GM12878 (cell line): ENCODE data around the gene SPATA3. TPM values are rescaled to one million over a fixed set of nuclear protein-coding genes. Genes with fewer than 3 reads are reported as not detected.

ENCODE experiments used
- ATAC-seq: fragments of 200-7000 bp; cut with Tn5 transposase; 3 replicates; pipeline ENCODE4 v1.9.1; 2020; ENCODE audit warnings: mild to moderate bottlenecking, moderate library complexity
- Bru-seq: library from RNA; stranded (reverse); fragments of 400-500 nt; gene quantifications from one replicate; lab custom pipeline; 2021; lab: Mats Ljungman, UMichigan
- BruChase-seq, 2 experiments: library from RNA; stranded (reverse); fragments of 400-500 nt; gene quantifications; one replicate each; lab custom pipeline; 2021; lab: Mats Ljungman, UMichigan
- BruUV-seq: library from RNA; stranded (reverse); fragments of 400-500 nt; replicated peaks from 2 replicates; lab custom pipeline; 2021; lab: Mats Ljungman, UMichigan
- CTCF ChIA-PET: fragments of 300-600 bp; sonication (Branson Sonifier 250); formaldehyde crosslinking; extraction: SDS; loops from one replicate; lab custom pipeline; 2021; ENCODE audit warnings: inconsistent platforms; lab: Yijun Ruan, JAX
- POLR2A ChIA-PET: fragments of 350-600 bp; formaldehyde crosslinking; extraction: SDS; loops from one replicate; lab custom pipeline; 2021; ENCODE audit warnings: inconsistent platforms; lab: Charles Lee
- RAD21 ChIA-PET: fragments of 300-600 bp; sonication (Branson Sonifier 250); formaldehyde crosslinking; loops from one replicate; lab custom pipeline; 2023; ENCODE audit warnings: antibody characterized with exemption; ENCODE audit not compliant: unreplicated experiment; lab: Charles Lee
- SMC1A ChIA-PET: fragments of 300-600 bp; sonication (Branson Sonifier 250); formaldehyde crosslinking; loops from one replicate; lab custom pipeline; 2023; ENCODE audit not compliant: unreplicated experiment, uncharacterized antibody; lab: Charles Lee
- DNase-seq: peaks from one replicate; pipeline ENCODE4 v3.0.0-alpha.2; 2011; ENCODE audit warnings: low read depth, low spot score
- FAIRE-seq: peaks from 3 replicates; lab custom pipeline; 2011; peaks lifted over from hg19 to GRCh38; lab: Jason Lieb, UNC
- H2AFZ ChIP-seq: 2 replicates; pipeline ENCODE4 v1.6.0; 2011; ENCODE audit warnings: low read depth, low read length, control low read depth; ENCODE audit not compliant: control insufficient read depth
- H3K27ac ChIP-seq: 2 replicates; pipeline ENCODE4 v1.5.1; 2011; ENCODE audit warnings: control low read depth; ENCODE audit not compliant: control insufficient read depth, insufficient read depth
- H3K27me3 ChIP-seq, 2 experiments: replicated peaks in 1 of 2; 2 replicates each; pipeline versions ENCODE4 v1.6.0 to v1.6.1; 2011; ENCODE audit warnings: low read length in 1 of 2; ENCODE audit not compliant: control insufficient read depth in 2 of 2, insufficient read depth in 2 of 2
- H3K36me3 ChIP-seq, 2 experiments: 2 replicates each; pipeline ENCODE4 v1.5.1; 2011; ENCODE audit warnings: low read length in 1 of 2; ENCODE audit not compliant: control insufficient read depth in 2 of 2, insufficient read depth in 2 of 2
- H3K4me1 ChIP-seq: 2 replicates; pipeline ENCODE4 v1.6.1; 2011; ENCODE audit warnings: mild to moderate bottlenecking, low read length, moderate library complexity, mixed read lengths; ENCODE audit not compliant: control insufficient read depth, insufficient read depth
- H3K4me2 ChIP-seq: 2 replicates; pipeline ENCODE4 v1.6.0; 2011; ENCODE audit warnings: control low read depth; ENCODE audit not compliant: control insufficient read depth, insufficient read depth
- H3K4me3 ChIP-seq: fragments of 200-600 bp; sonication (generic); 2 replicates; pipeline ENCODE4 v1.5.1; 2016
- H3K79me2 ChIP-seq: 2 replicates; pipeline ENCODE4 v1.6.0; 2011; ENCODE audit warnings: low read length; ENCODE audit not compliant: control insufficient read depth, insufficient read depth
- H3K9ac ChIP-seq: 2 replicates; pipeline ENCODE4 v1.8.0; 2011; ENCODE audit warnings: low read length, control low read depth, mixed read lengths; ENCODE audit not compliant: control insufficient read depth, insufficient read depth
- H3K9me3 ChIP-seq: replicated peaks from 3 replicates; pipeline ENCODE4 v1.5.1; 2011; ENCODE audit warnings: mild to moderate bottlenecking, low read length; ENCODE audit not compliant: control insufficient read depth, insufficient read depth
- H4K20me1 ChIP-seq: 2 replicates; pipeline ENCODE4 v1.6.0; 2011; ENCODE audit not compliant: control insufficient read depth, insufficient read depth
- WGBS: methylation state at CpG from one replicate; pipeline ENCODE4 v1.1.6; 2016; ENCODE audit warnings: low lambda C conversion rate; ENCODE audit not compliant: insufficient replicate concordance, insufficient coverage; ENCODE audit errors: missing lambda C conversion rate; 5-methylcytosine and 5-hydroxymethylcytosine counted together
- in situ Hi-C: fragments of 300-500 bp; cut with MboI; formaldehyde crosslinking; loops from 9 replicates; pipeline ENCODE4 v1.14.3; 2018; ENCODE audit warnings: mixed read lengths
- intact Hi-C: fragments of 100-400 bp; cut with micrococcal nuclease; formaldehyde crosslinking; loops from one replicate; pipeline ENCODE4 v1.14.2; 2022; ENCODE audit not compliant: unreplicated experiment
- long read RNA-seq, 2 experiments: library from polyadenylated mRNA; unstranded; transcript quantifications; one replicate each; pipeline ENCODE4 v2.0.0, GENCODE V29; 2019 to 2020
- polyA minus RNA-seq, 3 experiments: library from RNA; depleted of rRNA, polyadenylated mRNA; stranded (reverse); fragments of >200 nt; gene quantifications; 2 replicates each; pipeline ENCODE4 v1.2.3, GENCODE V29; 2011
- polyA plus RNA-seq, 11 experiments: library from polyadenylated mRNA; depleted of rRNA in 4 of 11; unstranded in 6 of 11; stranded (reverse) in 5 of 11; fragments of >200 nt; fragmentation: Nextera tagmentation in 4 of 11; fragmentation: Illumina TruSeq in 1 of 11; extraction: Ambion mirVana in 4 of 11; extraction: Trizol in 1 of 11; gene quantifications; 1 replicate in 1 of 11; 2 replicates in 10 of 11; pipeline versions ENCODE4 v1.2.1 to v1.2.3, GENCODE V29; 2011 to 2016; ENCODE audit warnings: inconsistent platforms in 2 of 11, missing spikeins in 2 of 11, low read depth in 1 of 11
- total RNA-seq, 4 experiments: library from RNA; depleted of rRNA in 3 of 4; stranded (reverse); fragments of >200 nt in 3 of 4; fragmentation: Illumina TruSeq in 1 of 4; extraction: Trizol in 1 of 4; gene quantifications; 2 replicates each; pipeline versions ENCODE4 v1.2.1 to v1.2.3, GENCODE V29; 2013 to 2021
- TF ChIP-seq, protein P1 (sequence below): IDR thresholded peaks from 2 replicates; pipeline ENCODE4 v1.6.1; 2011; ENCODE audit warnings: mild to moderate bottlenecking, low read depth, low read length, moderate library complexity; ENCODE audit not compliant: insufficient replicate concordance
- TF ChIP-seq, protein P2 (sequence below): IDR thresholded peaks from 2 replicates; pipeline ENCODE4 v1.6.1; 2011; ENCODE audit warnings: low read depth, mild to moderate bottlenecking, low read length, moderate library complexity, borderline replicate concordance; ENCODE audit errors: extremely low read depth

Gene SPATA3
- total RNA-seq (2013; cell fraction: nucleolus; rRNA removed) = 0.71 TPM in 1 of 2 replicates, not detected in the other
- total RNA-seq (2014; rRNA removed) (not detected in 2 replicates), total RNA-seq (2014; rRNA removed; fragmentation: Illumina TruSeq; extraction: Trizol) (not detected in 2 replicates), total RNA-seq (2021) (0.19 TPM in 1 of 2 replicates, not detected in the other), polyA plus RNA-seq (2011; rRNA removed) (not detected in 2 replicates), polyA plus RNA-seq (2014; fragmentation: Illumina TruSeq; extraction: Trizol) (not detected in 2 replicates), polyA plus RNA-seq (2014; fragmentation: Nextera tagmentation; extraction: Ambion mirVana) (not detected), polyA plus RNA-seq (2014; rRNA removed) (0.22 TPM in 1 of 2 replicates, not detected in the other), polyA plus RNA-seq (2016; fragmentation: Nextera tagmentation; extraction: Ambion mirVana) (not detected), polyA minus RNA-seq (2011; rRNA and poly(A)+ RNA removed) (not detected in 2 replicates), Bru-seq, nascent RNA (percentile 27 among the genes with signal in this experiment), BruChase-seq, experiment 1, labeled RNA remaining after a 6-hour chase (percentile 32 among the genes with signal in this experiment), BruChase-seq, experiment 2, labeled RNA remaining after a 2-hour chase (percentile 23 among the genes with signal in this experiment)
- not detected for polyA plus RNA-seq (2011; ENCODE audit: low read depth)
- polyA plus RNA-seq (2011; cell fraction: cytosol; rRNA removed) = not detected in 2 replicates
- not detected in 2 replicates for polyA plus RNA-seq (2011; cell fraction: nucleus; rRNA removed)
- polyA plus RNA-seq (2012) = not detected in 2 replicates
- not detected in 2 replicates for polyA minus RNA-seq (2011; cell fraction: cytosol; rRNA and poly(A)+ RNA removed)
- not detected in 2 replicates for polyA minus RNA-seq (2011; cell fraction: nucleus; rRNA and poly(A)+ RNA removed)
- long read RNA-seq, experiment 1 = 0 reads
- long read RNA-seq, experiment 2 = 0 reads

DNA sequence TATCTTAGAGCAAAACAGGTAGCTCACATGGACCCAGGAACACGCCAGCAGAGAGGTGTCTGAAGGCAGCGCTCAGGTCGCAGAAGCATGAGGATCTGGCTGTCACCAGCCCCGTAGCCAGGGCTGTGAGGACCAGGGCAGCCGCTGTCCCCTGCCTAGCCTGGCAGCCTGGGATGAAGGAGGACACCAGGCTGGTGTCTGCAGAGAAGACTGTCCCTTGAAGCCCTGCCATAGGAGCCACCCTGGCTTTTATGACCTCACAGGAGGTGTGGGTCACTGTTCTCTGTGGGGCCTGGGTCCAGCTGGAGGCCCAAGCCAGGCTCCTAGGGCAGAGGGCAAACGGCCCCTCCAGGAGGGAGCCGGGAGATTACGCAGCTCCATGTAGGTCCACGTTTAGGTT lies at the start of gene SPATA3:
TSS of gene SPATA3 (plus strand) at position 301 of the 400 bp plus-strand sequence. CDS start 113 bp downstream, outside the sequence.
- RAD21 ChIA-PET = no interaction called here
- Histone ChIP-seq H3K36me3 (no peaks in the 10 kb centered on the region), H3K9ac (no peak within 1 kb of the TSS), H3K9me3 (no peaks in the 10 kb centered on the region; the same call in 2 of the 3 replicates), H2AFZ (no peak within 1 kb of the TSS), H3K4me1 (no peaks in the 10 kb centered on the region), H3K4me2 (no peak within 1 kb of the TSS), H3K27ac (no peak within 1 kb of the TSS), H3K27me3 (no peaks in the 10 kb centered on the region; a peak in 3 of 4 replicates), H4K20me1 (no peaks in the 10 kb centered on the region), H3K4me3 (no peak within 1 kb of the TSS), H3K79me2 (no peaks in the 10 kb centered on the region)
- no TSS peak for BruUV-seq
- CTCF ChIA-PET = interaction anchor here (0.6 to 2.5 kb wide), 5 partner anchors 94 to 232 kb away, joined by 3 to 8 read pairs (median 4); no protein-coding TSS in a partner anchor
- WGBS = 39% methylated on average over 9 of the region's 9 CpGs
- in situ Hi-C loops (no loop called here), intact Hi-C loops (no loop called here)
- POLR2A ChIA-PET = no interaction called here
- DNase-seq (no peak), ATAC-seq (no peak), FAIRE-seq (no peak)
- TF ChIP-seq, protein P1, sequence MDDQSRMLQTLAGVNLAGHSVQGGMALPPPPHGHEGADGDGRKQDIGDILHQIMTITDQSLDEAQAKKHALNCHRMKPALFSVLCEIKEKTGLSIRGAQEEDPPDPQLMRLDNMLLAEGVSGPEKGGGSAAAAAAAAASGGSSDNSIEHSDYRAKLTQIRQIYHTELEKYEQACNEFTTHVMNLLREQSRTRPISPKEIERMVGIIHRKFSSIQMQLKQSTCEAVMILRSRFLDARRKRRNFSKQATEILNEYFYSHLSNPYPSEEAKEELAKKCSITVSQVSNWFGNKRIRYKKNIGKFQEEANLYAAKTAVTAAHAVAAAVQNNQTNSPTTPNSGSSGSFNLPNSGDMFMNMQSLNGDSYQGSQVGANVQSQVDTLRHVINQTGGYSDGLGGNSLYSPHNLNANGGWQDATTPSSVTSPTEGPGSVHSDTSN = no peak
- TF ChIP-seq, protein P2, sequence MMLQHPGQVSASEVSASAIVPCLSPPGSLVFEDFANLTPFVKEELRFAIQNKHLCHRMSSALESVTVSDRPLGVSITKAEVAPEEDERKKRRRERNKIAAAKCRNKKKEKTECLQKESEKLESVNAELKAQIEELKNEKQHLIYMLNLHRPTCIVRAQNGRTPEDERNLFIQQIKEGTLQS = no peak
- SMC1A ChIA-PET = interaction anchor here (2.0 kb wide), 1 partner anchor 8 kb away, joined by 6 read pairs; no protein-coding TSS in a partner anchor
